ENCODE measurements around the gene C5orf46. TPM values are rescaled to one million over a fixed set of nuclear protein-coding genes. Genes with fewer than 3 reads are reported as not detected.

The C5orf46 gene
- total RNA-seq, 1 donor, result not detected

Other genes with a start within 250 kb of the C5orf46 start
- gene JAKMIP2, start 123.8 kb downstream of the C5orf46 start, total RNA-seq, result 8.6 TPM
- gene SPINK1, start 74.9 kb downstream of the C5orf46 start, total RNA-seq, result not detected
- not detected for gene SCGB3A2, start 27.8 kb downstream of the C5orf46 start, total RNA-seq
- gene SPINK5, start 157.4 kb upstream of the C5orf46 start, total RNA-seq, result not detected

Measured in hematopoietic multipotent progenitor cell (in vitro differentiated cells).